Measurements from ENCODE around the gene LHX4.

The LHX4 gene

DNA sequence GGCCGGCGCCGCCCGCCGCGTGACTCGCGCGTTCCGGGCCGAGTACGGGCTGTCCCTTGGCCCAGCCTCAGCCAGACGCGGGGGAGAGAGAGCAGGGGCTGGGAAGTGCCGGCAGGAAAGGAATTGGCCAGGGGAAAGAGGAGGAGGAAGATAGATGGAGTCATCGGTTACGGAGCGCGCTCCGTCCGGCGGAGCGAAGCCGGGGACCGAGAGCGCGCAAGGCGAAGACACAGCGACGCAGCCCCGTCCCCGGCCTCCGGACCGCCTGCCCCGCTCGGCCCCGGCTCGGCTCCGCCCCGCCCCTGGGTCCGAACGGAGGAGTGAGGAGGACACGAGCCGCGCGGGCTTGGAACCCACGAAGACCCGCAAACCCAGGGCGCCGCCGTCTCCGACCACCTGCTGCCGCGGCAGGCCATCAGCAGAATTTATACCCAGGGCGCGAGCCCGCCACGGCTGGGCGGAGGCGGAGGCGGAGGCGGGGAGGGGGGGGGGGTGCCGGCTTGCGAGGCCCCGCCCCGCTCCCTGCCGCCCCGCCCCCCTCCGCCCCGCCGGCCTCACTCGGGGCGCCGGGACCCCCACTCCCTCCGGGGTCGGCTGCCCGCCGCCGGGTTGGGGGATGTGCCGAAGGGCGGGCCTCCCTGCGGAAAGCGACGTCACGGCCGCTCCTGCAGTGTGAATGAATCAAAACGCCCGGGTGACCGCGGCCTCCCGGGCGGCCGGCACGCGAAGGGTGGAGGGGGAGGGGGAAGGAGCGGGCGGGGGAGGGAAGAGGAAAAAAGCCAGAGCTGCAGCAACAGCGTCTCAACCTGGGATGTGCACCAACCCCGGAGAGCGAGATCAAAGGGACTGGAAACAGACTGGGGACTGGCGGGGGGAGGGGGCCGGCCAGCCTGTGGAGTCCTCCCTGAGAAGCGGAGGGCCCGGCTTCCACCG lies at the start of gene LHX4:
LHX4 (plus strand) TSS at position 782 of the 933 bp plus-strand sequence. CDS start 266 bp downstream, outside the sequence.
- DNase-seq (ENCODE audit: low spot score), result peak; percentile 88

DNA sequence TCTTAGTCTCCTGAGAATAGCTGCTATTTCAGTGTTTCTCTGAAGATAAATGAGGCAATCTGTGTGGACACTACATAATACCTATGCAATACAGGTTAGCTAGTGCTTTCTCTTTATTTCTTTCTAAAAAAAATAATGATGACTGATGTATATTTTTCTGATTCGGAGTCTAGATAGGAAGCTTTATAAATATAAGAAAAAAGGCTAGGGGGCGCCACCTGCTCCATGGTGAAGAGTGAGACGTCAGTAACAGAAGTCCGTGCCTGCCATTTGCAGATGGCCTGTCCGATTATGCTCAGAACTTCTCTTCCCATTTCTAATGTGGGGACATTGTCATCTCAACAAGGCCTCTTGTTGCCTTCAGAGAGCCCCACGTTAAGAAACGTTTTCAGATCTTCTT lies 49.0 kb upstream of the LHX4 start:
- DNase-seq (ENCODE audit: low spot score), result no peak

GRCh38 chr1:180181996-180182642 lies 47.9 kb upstream of the LHX4 start:
- no peak for DNase-seq (ENCODE audit: low spot score)

GRCh38 chr1:180182643-180183311 lies 47.3 kb upstream of the LHX4 start:
- no peak for DNase-seq (ENCODE audit: low spot score)

- DNase-seq (ENCODE audit: low spot score), result no peak
Observed at GRCh38 chr1:180183426-180183825, 46.6 kb upstream of the LHX4 start.

- DNase-seq (ENCODE audit: low spot score), result no peak
Observed at GRCh38 chr1:180184041-180184440, 46.0 kb upstream of the LHX4 start.

GRCh38 chr1:180185281-180185680 lies 44.8 kb upstream of the LHX4 start:
- no peak for DNase-seq (ENCODE audit: low spot score)

- DNase-seq (ENCODE audit: low spot score), result no peak
Observed at GRCh38 chr1:180185971-180186645, 44.0 kb upstream of the LHX4 start.

DNA sequence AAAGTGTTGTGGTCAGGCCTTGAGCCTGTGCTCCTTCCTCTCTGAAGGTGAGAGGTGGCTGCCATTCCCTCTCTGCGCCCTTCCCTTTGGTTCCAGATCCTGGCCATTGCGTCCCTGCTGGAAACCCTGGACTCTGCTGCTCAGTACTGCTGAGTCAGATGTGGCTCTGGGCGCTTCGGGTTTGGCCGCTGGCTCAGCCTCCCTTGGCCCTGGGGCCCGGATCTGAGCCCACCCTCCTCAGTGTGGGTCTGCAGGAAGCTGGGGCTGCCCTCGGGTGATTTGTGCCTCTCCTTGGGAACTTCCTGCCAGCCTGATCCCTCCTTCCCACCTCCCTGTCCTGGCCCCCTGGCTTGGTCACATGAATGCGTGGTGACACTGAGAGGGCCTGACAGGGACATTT lies 43.2 kb upstream of the LHX4 start:
- no peak for DNase-seq (ENCODE audit: low spot score)

- no peak for DNase-seq (ENCODE audit: low spot score)
Observed at GRCh38 chr1:180187626-180188025, 42.4 kb upstream of the LHX4 start.

DNA sequence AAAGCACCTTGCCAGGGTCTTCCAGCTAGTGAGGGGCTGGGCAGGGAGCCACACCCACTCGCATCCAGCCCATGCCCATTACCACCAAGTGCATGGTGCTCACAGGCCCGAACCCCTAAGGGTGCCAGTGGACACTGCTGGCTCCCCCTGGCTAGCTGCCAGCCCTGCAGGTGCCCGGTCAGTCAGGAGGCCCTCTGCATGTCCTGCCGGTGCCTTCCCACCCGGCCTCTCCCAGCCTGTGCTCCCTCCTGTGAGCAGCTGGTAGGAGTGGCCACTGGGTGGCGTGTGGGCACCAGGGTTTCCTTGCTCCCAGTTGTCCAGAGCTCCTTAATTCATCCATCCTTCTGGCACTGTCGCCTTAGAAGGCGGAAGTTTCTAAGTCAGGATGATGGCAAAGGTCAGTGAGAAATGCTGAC lies 42.0 kb upstream of the LHX4 start:
- DNase-seq (ENCODE audit: low spot score), result peak; percentile 93

- no peak for DNase-seq (ENCODE audit: low spot score)
Observed at GRCh38 chr1:180188684-180189175, 41.3 kb upstream of the LHX4 start.

GRCh38 chr1:180190091-180190490 lies 40.0 kb upstream of the LHX4 start:
- DNase-seq (ENCODE audit: low spot score), result no peak

- DNase-seq (ENCODE audit: low spot score), result no peak
Observed at GRCh38 chr1:180192172-180192571, 37.9 kb upstream of the LHX4 start.

DNA sequence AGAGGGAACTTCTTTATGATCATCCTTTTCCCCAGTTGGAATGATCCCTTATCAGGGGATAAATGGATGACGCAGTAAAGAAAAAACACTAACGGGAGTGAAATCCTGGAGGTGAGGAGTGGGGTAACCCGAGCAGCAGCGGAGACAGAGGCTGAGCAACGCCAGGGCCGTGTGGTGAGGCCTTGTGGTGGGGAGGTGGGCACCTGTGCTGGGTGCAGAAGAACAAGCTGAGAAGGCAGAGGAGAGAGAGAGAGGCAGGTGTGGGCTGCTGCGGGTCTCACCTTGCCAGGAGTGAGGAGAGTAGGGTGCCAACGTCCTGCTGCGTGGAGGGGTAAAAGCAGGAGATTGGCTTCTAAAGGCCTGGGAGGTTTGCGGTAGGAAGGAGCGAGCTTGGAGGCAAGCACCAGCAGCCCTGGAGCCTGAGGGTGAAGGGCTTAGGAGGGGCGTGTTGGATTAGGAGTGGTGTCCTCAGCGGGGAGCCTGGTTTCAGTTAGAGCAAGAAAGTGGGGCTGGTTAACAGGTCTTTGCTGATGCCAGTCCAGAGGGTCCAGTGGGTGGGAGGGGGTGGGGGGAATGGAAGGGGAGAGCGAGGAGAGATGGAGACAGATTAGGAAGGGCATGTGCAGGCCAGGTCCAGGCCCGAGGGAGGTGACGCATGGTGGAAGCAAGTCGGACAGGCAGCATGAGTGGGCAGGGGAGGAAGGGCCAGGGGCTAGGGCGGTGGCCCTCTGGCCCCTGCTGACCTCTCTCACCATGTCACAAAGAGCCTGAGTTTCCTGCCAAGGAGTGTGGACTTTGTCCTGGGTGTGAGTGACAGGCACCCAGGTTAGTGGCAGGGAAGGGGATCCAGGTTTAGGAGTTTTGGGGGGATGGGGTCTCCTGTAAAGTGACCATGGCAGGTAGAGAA lies 36.7 kb upstream of the LHX4 start:
- DNase-seq (ENCODE audit: low spot score), result no peak

GRCh38 chr1:180194048-180194425 lies 36.0 kb upstream of the LHX4 start:
- DNase-seq (ENCODE audit: low spot score), result no peak

- DNase-seq (ENCODE audit: low spot score), result no peak
Observed at GRCh38 chr1:180194546-180195207, 35.4 kb upstream of the LHX4 start.

DNA sequence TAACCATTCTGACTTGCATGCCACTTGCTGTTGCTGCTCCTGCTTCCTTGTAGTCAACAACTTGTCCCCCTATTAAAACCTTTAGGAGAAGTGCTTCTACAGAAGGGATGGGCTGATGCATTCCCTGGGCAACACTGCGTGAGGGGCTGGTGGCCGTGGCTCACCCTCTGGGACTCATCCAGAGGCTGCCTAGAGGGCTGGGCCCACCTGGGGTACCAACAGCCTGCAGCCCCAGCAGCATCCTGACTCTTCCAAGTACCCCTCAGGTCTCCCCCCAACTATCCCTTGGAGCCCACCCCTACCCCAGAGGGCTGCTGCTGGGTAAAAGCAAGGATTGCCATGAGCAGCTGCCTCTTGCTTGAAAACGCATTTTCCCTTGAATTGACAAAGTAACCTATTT lies 34.7 kb upstream of the LHX4 start:
- DNase-seq (ENCODE audit: low spot score), result no peak

DNA sequence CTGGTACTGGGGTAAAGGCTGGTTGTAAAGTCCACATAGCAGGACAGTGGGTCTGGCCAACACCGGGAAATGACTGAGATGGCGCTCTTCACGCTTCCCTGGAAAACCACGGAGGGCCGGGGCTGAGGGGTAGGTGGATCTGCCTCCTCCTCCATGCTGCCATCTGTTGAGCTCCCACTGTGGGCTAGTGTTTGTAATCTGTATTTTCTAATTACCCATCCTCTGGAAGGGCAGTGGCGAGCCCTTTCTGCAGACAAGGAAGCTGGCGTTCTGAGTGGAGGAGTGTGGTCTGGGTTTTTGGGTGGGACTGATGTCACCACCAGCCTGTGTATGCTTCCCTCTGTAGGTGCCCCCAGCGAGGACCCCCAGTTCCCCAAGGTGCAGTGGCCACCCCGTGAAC lies 34.1 kb upstream of the LHX4 start:
- DNase-seq (ENCODE audit: low spot score), result no peak

GRCh38 chr1:180196436-180197003 lies 33.5 kb upstream of the LHX4 start:
- DNase-seq (ENCODE audit: low spot score), result no peak

All from HuH-7 (cell line).